GM12878 (cell line): ENCODE results near the gene C1QL1. TPM values are rescaled to one million over a fixed set of nuclear protein-coding genes. Genes with fewer than 3 reads are reported as not detected.

Experiments used
- ATAC-seq: fragments of 200-7000 bp; cut with Tn5 transposase; 3 replicates; pipeline ENCODE4 v1.9.1; 2020; ENCODE audit warnings: mild to moderate bottlenecking, moderate library complexity
- BruUV-seq: library from RNA; stranded (reverse); fragments of 400-500 nt; replicated peaks from 2 replicates; lab custom pipeline; 2021; lab: Mats Ljungman, UMichigan
- CTCF ChIA-PET: fragments of 300-600 bp; sonication (Branson Sonifier 250); formaldehyde crosslinking; extraction: SDS; loops from one replicate; lab custom pipeline; 2021; ENCODE audit warnings: inconsistent platforms; lab: Yijun Ruan, JAX
- POLR2A ChIA-PET: fragments of 350-600 bp; formaldehyde crosslinking; extraction: SDS; loops from one replicate; lab custom pipeline; 2021; ENCODE audit warnings: inconsistent platforms; lab: Charles Lee
- RAD21 ChIA-PET: fragments of 300-600 bp; sonication (Branson Sonifier 250); formaldehyde crosslinking; loops from one replicate; lab custom pipeline; 2023; ENCODE audit warnings: antibody characterized with exemption; ENCODE audit not compliant: unreplicated experiment; lab: Charles Lee
- SMC1A ChIA-PET: fragments of 300-600 bp; sonication (Branson Sonifier 250); formaldehyde crosslinking; loops from one replicate; lab custom pipeline; 2023; ENCODE audit not compliant: unreplicated experiment, uncharacterized antibody; lab: Charles Lee
- DNase-seq: peaks from one replicate; pipeline ENCODE4 v3.0.0-alpha.2; 2011; ENCODE audit warnings: low read depth, low spot score
- FAIRE-seq: peaks from 3 replicates; lab custom pipeline; 2011; peaks lifted over from hg19 to GRCh38; lab: Jason Lieb, UNC
- H2AFZ ChIP-seq: 2 replicates; pipeline ENCODE4 v1.6.0; 2011; ENCODE audit warnings: low read depth, low read length, control low read depth; ENCODE audit not compliant: control insufficient read depth
- H3K27ac ChIP-seq: 2 replicates; pipeline ENCODE4 v1.5.1; 2011; ENCODE audit warnings: control low read depth; ENCODE audit not compliant: control insufficient read depth, insufficient read depth
- H3K27me3 ChIP-seq, 2 experiments: replicated peaks in 1 of 2; 2 replicates each; pipeline versions ENCODE4 v1.6.0 to v1.6.1; 2011; ENCODE audit warnings: low read length in 1 of 2; ENCODE audit not compliant: control insufficient read depth in 2 of 2, insufficient read depth in 2 of 2
- H3K36me3 ChIP-seq, 2 experiments: 2 replicates each; pipeline ENCODE4 v1.5.1; 2011; ENCODE audit warnings: low read length in 1 of 2; ENCODE audit not compliant: control insufficient read depth in 2 of 2, insufficient read depth in 2 of 2
- H3K4me1 ChIP-seq: 2 replicates; pipeline ENCODE4 v1.6.1; 2011; ENCODE audit warnings: mild to moderate bottlenecking, low read length, moderate library complexity, mixed read lengths; ENCODE audit not compliant: control insufficient read depth, insufficient read depth
- H3K4me2 ChIP-seq: 2 replicates; pipeline ENCODE4 v1.6.0; 2011; ENCODE audit warnings: control low read depth; ENCODE audit not compliant: control insufficient read depth, insufficient read depth
- H3K4me3 ChIP-seq: fragments of 200-600 bp; sonication (generic); 2 replicates; pipeline ENCODE4 v1.5.1; 2016
- H3K79me2 ChIP-seq: 2 replicates; pipeline ENCODE4 v1.6.0; 2011; ENCODE audit warnings: low read length; ENCODE audit not compliant: control insufficient read depth, insufficient read depth
- H3K9ac ChIP-seq: 2 replicates; pipeline ENCODE4 v1.8.0; 2011; ENCODE audit warnings: low read length, control low read depth, mixed read lengths; ENCODE audit not compliant: control insufficient read depth, insufficient read depth
- H3K9me3 ChIP-seq: replicated peaks from 3 replicates; pipeline ENCODE4 v1.5.1; 2011; ENCODE audit warnings: mild to moderate bottlenecking, low read length; ENCODE audit not compliant: control insufficient read depth, insufficient read depth
- H4K20me1 ChIP-seq: 2 replicates; pipeline ENCODE4 v1.6.0; 2011; ENCODE audit not compliant: control insufficient read depth, insufficient read depth
- CBFB ChIP-seq: IDR thresholded peaks from 2 replicates; pipeline ENCODE4 v1.6.1; 2016; ENCODE audit warnings: antibody characterized with exemption, low read depth
- HDAC2 ChIP-seq: fragments of 200-600 bp; sonication (generic); IDR thresholded peaks from 2 replicates; pipeline ENCODE4 v1.6.1; 2017
- KAT2A ChIP-seq: conservative IDR thresholded peaks from 2 replicates; pipeline ENCODE4 v1.6.1; 2011; ENCODE audit warnings: low read depth, low read length; ENCODE audit not compliant: control insufficient read depth
- NFYB ChIP-seq: IDR thresholded peaks from 2 replicates; pipeline ENCODE4 v1.6.1; 2011; ENCODE audit warnings: low read depth, mild to moderate bottlenecking, low read length, improper control_type of control experiment, moderate library complexity; ENCODE audit not compliant: insufficient read depth
- POU2F2 ChIP-seq: IDR thresholded peaks from 3 replicates; pipeline ENCODE4 v1.6.1; 2011; ENCODE audit warnings: low read depth, mild to moderate bottlenecking, low read length, borderline replicate concordance
- SMC3 ChIP-seq: IDR thresholded peaks from 2 replicates; pipeline ENCODE4 v1.6.1; 2011; ENCODE audit warnings: low read length, improper control_type of control experiment, borderline replicate concordance
- TCF12 ChIP-seq: IDR thresholded peaks from 2 replicates; pipeline ENCODE4 v1.6.1; 2011; ENCODE audit warnings: low read depth, mild to moderate bottlenecking, low read length
- ZBTB4 ChIP-seq: fragments of 450-650 bp; formaldehyde crosslinking; IDR thresholded peaks from 2 replicates; pipeline ENCODE4 v1.4.0; 2022; ENCODE audit warnings: mild to moderate bottlenecking, moderate library complexity
- ZNF217 ChIP-seq: fragments of 450-650 bp; IDR thresholded peaks from 2 replicates; pipeline ENCODE4 v1.6.1; 2017; ENCODE audit warnings: antibody characterized with exemption, mild to moderate bottlenecking
- WGBS: methylation state at CpG from one replicate; pipeline ENCODE4 v1.1.6; 2016; ENCODE audit warnings: low lambda C conversion rate; ENCODE audit not compliant: insufficient replicate concordance, insufficient coverage; ENCODE audit errors: missing lambda C conversion rate; 5-methylcytosine and 5-hydroxymethylcytosine counted together
- in situ Hi-C: fragments of 300-500 bp; cut with MboI; formaldehyde crosslinking; loops from 9 replicates; pipeline ENCODE4 v1.14.3; 2018; ENCODE audit warnings: mixed read lengths
- intact Hi-C: fragments of 100-400 bp; cut with micrococcal nuclease; formaldehyde crosslinking; loops from one replicate; pipeline ENCODE4 v1.14.2; 2022; ENCODE audit not compliant: unreplicated experiment
- polyA plus RNA-seq, 11 experiments: library from polyadenylated mRNA; depleted of rRNA in 4 of 11; unstranded in 6 of 11; stranded (reverse) in 5 of 11; fragments of >200 nt; fragmentation: Nextera tagmentation in 4 of 11; fragmentation: Illumina TruSeq in 1 of 11; extraction: Ambion mirVana in 4 of 11; extraction: Trizol in 1 of 11; gene quantifications; 1 replicate in 1 of 11; 2 replicates in 10 of 11; pipeline versions ENCODE4 v1.2.1 to v1.2.3, GENCODE V29; 2011 to 2016; ENCODE audit warnings: inconsistent platforms in 2 of 11, missing spikeins in 2 of 11, low read depth in 1 of 11
- total RNA-seq, 4 experiments: library from RNA; depleted of rRNA in 3 of 4; stranded (reverse); fragments of >200 nt in 3 of 4; fragmentation: Illumina TruSeq in 1 of 4; extraction: Trizol in 1 of 4; gene quantifications; 2 replicates each; pipeline versions ENCODE4 v1.2.1 to v1.2.3, GENCODE V29; 2013 to 2021

C1QL1 gene
- total and polyA plus RNA-seq, 10 of the 15 experiments (the other 5 are each of a cell fraction or from before 2014, with no cell fraction given): not detected

DNA sequence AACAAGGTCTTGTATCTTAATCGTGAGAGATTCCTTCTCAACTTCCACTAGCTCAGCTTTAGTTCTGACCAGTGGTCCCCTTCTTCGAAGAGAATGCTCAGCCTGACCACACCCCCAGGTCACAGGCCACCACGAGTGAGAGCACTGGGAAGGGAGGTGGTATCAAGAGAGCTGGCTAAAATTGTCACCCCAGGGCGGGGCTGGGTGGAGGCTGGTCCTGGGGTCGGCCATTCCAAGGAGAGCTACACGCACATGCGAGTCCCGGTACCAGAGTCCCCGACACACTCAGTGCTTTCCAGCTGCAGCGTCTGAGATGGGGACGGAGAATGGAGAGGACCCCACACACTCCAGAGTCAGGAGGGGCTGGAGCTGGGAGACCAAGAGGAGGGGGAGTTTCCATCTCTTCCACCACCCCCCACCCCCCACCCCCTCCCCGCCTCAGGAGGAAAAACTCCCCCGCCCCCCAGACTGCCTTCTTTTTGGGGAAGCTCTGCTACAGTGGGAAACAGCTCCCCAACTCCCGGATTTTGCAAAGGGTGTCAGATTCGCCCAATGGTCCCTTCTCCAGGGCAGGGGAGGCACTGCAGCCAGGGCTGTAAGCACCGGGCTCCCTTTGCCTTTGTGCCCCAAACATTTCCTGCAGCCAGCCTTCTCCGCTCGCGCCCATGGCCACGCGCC, 1.6 kb downstream of the C1QL1 start:
- Histone ChIP-seq H3K4me3 (no peak overlapping the region), H3K9ac (no peak overlapping the region), H3K4me1 (peaks cover 6% of the 10 kb centered on the region; the same call in 1 of the 2 replicates), H3K27me3 (peaks cover 23 to 39% of the 10 kb centered on the region in 2 experiments), H3K79me2 (no peaks in the 10 kb centered on the region), H4K20me1 (no peaks in the 10 kb centered on the region), H2AFZ (no peak overlapping the region), H3K4me2 (no peak overlapping the region), H3K27ac (no peak overlapping the region), H3K36me3 (no peaks in the 10 kb centered on the region)
- BruUV-seq: no TSS peak
- POLR2A ChIA-PET: no interaction called here
- in situ Hi-C loops (no loop called here), intact Hi-C loops (loop anchor here (5.0 kb wide), 1 partner anchor 56 kb away; no protein-coding TSS in a partner anchor)
- WGBS: 29% methylated on average over 19 of the region's 21 CpGs
- ATAC-seq (no peak), FAIRE-seq (no peak), DNase-seq (no peak)
- no peak for TF ChIP-seq CBFB
- TF ChIP-seq, all 136 proteins: peak for 0
- ChIA-PET RAD21 (no interaction called here), SMC1A (no interaction called here), CTCF (no interaction called here)
- no peaks in the 10 kb centered on the region; the same call in 2 of the 3 replicates for H3K9me3 ChIP-seq

DNA sequence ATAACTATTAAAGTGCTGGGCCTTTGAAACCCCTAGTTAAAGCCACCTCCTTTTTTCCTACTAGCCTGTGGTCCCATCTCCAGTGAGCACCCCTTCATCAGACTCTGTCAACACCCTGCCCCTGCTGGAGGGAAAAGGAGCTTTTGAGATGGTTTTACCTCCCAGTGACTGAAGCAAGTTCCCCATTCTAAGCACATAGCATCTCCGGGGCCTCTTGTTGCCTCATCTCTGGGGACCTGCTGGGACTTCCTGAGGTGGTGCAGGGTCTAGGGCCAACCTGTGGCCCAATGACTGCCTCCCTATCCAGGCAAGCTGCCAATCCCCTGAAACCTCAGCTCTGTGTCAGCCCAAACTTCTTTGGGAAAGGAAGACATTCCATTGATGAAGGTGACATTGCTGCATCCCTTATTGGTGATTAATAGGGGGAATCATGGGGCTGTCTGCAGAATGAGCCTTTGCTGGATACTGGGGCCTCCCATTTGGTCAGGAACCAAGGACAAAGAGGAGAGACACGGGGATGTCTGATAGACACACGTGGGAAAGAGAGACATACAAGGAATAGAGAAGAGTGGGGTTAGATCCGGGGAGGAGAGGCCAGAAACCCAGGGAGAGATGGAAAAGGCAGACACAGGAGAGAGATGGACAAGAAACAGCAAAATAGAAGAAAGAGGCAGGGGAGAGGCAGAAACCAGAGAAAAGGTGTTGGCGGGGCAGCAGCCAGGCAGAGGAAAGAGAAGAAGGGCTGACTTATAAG, 2.4 kb downstream of the C1QL1 start:
- POLR2A ChIA-PET: interaction anchor here (0.5 kb wide), 1 partner anchor 92 kb away, joined by 3 read pairs; no protein-coding TSS in a partner anchor
- TF ChIP-seq POU2F2 (no peak), HDAC2 (no peak), NFYB (no peak), TCF12 (no peak), ZBTB4 (CRISPR knock-in tag) (no peak), SMC3 (no peak), ZNF217 (no peak), KAT2A (no peak)

More for the DNA sequence above, 2.4 kb downstream of the C1QL1 start:
- no peaks in the 10 kb centered on the region for H3K36me3 ChIP-seq
- no peaks in the 10 kb centered on the region; the same call in 2 of the 3 replicates for H3K9me3 ChIP-seq
- SMC1A ChIA-PET: no interaction called here
- ATAC-seq (no peak), DNase-seq (no peak), FAIRE-seq (no peak)
- CTCF ChIA-PET: no interaction called here
- H3K79me2 ChIP-seq: no peaks in the 10 kb centered on the region
- no peak overlapping the region for H3K4me3 ChIP-seq
- WGBS: 4% methylated on average over 5 of the region's 5 CpGs
- no peak overlapping the region for H2AFZ ChIP-seq
- RAD21 ChIA-PET: no interaction called here
- peaks cover 6% of the 10 kb centered on the region; the same call in 1 of the 2 replicates for H3K4me1 ChIP-seq
- H3K27me3 ChIP-seq: peaks cover 26 to 39% of the 10 kb centered on the region in 2 experiments
- H4K20me1 ChIP-seq: no peaks in the 10 kb centered on the region
- no TSS peak for BruUV-seq
- H3K9ac ChIP-seq: no peak overlapping the region
- intact Hi-C loops: loop anchor here (5.0 kb wide), 1 partner anchor 57 kb away; no protein-coding TSS in a partner anchor
- H3K27ac ChIP-seq: no peak overlapping the region
- H3K4me2 ChIP-seq: no peak overlapping the region
- in situ Hi-C loops: no loop called here
